AG04450 (cell line): ENCODE results near the gene LRMDA. TPM values are rescaled to one million over a fixed set of nuclear protein-coding genes. Genes with fewer than 3 reads are reported as not detected.

Source experiments
- CTCF ChIA-PET: fragments of 300-600, 350-600 bp; formaldehyde crosslinking; extraction: SDS; loops from one replicate; lab custom pipeline; 2022; ENCODE audit warnings: antibody characterized with exemption, inconsistent platforms; lab: Charles Lee
- POLR2A ChIA-PET: fragments of 350-600 bp; formaldehyde crosslinking; extraction: SDS; loops from one replicate; lab custom pipeline; 2021; ENCODE audit warnings: antibody characterized with exemption, inconsistent platforms; lab: Yijun Ruan, JAX
- DNase-seq: peaks from one replicate; pipeline ENCODE4 v3.0.0-alpha.2; 2011; ENCODE audit warnings: low read depth, low spot score
- H3K27ac ChIP-seq: one replicate; pipeline ENCODE4 v1.5.1; 2012; ENCODE audit warnings: low read depth, low read length, control low read depth
- H3K27me3 ChIP-seq: one replicate; pipeline ENCODE4 v1.6.0; 2012; ENCODE audit warnings: low read length; ENCODE audit not compliant: control insufficient read depth, insufficient read depth
- H3K4me3 ChIP-seq: 2 replicates; pipeline ENCODE4 v1.5.1; 2011; ENCODE audit warnings: mild to moderate bottlenecking, low read depth, low read length, control low read depth
- H3K9me3 ChIP-seq: 2 replicates; pipeline ENCODE4 v1.5.1; 2012; ENCODE audit warnings: low read length; ENCODE audit not compliant: control insufficient read depth, insufficient read depth
- CTCF ChIP-seq: IDR thresholded peaks from 2 replicates; pipeline ENCODE4 v1.5.1; 2011; ENCODE audit warnings: low read depth, low read length, control low read depth, inconsistent platforms
- polyA plus RNA-seq: library from polyadenylated mRNA; depleted of rRNA; stranded (reverse); fragments of >200 nt; gene quantifications from 2 replicates; pipeline ENCODE4 v1.2.3, GENCODE V29; 2011

Gene LRMDA
- polyA plus RNA-seq, 1 experiment = 0.12 TPM

- no peaks in the 10 kb centered on the region for H3K27me3 ChIP-seq
- CTCF ChIA-PET = interaction anchor here (0.6 kb wide), 1 partner anchor 1592 kb away, joined by 5 read pairs; no protein-coding TSS in a partner anchor
- H3K27ac ChIP-seq = no peak overlapping the region
- DNase-seq = no peak
- POLR2A ChIA-PET = no interaction called here
- peaks cover 2% of the 10 kb centered on the region; the same call in 1 of the 2 replicates for H3K9me3 ChIP-seq
- TF ChIP-seq CTCF = no peak
- H3K4me3 ChIP-seq = no peak overlapping the region
Observed at GRCh38 chr10:75525067-75525466, 93.6 kb downstream of the LRMDA start.

- DNase-seq = no peak
- Histone ChIP-seq H3K27ac (no peak overlapping the region), H3K9me3 (peaks cover 2% of the 10 kb centered on the region; the same call in 1 of the 2 replicates), H3K4me3 (no peak overlapping the region), H3K27me3 (peaks cover 2% of the 10 kb centered on the region)
- ChIA-PET CTCF (no interaction called here), POLR2A (no interaction called here)
- TF ChIP-seq CTCF = no peak
Observed at GRCh38 chr10:75525646-75526045, 94.2 kb downstream of the LRMDA start.

- no peak overlapping the region for H3K27ac ChIP-seq
- CTCF ChIA-PET = no interaction called here
- peaks cover 3% of the 10 kb centered on the region for H3K27me3 ChIP-seq
- DNase-seq = no peak
- no peaks in the 10 kb centered on the region for H3K9me3 ChIP-seq
- POLR2A ChIA-PET = no interaction called here
- no peak for TF ChIP-seq CTCF
- no peak overlapping the region for H3K4me3 ChIP-seq
Observed at GRCh38 chr10:75527542-75527941, 96.1 kb downstream of the LRMDA start.

- no peak for TF ChIP-seq CTCF
- peaks cover 3% of the 10 kb centered on the region for H3K27me3 ChIP-seq
- no peak for DNase-seq
- H3K4me3 ChIP-seq = no peak overlapping the region
- H3K9me3 ChIP-seq = no peaks in the 10 kb centered on the region
- ChIA-PET POLR2A (no interaction called here), CTCF (no interaction called here)
- H3K27ac ChIP-seq = no peak overlapping the region
Observed at GRCh38 chr10:75528392-75528791, 97.0 kb downstream of the LRMDA start.

- H3K27me3 ChIP-seq = peaks cover 3% of the 10 kb centered on the region
- no peaks in the 10 kb centered on the region for H3K9me3 ChIP-seq
- DNase-seq = no peak
- ChIA-PET POLR2A (no interaction called here), CTCF (no interaction called here)
- H3K27ac ChIP-seq = no peak overlapping the region
- TF ChIP-seq CTCF = no peak
- no peak overlapping the region for H3K4me3 ChIP-seq
Observed at GRCh38 chr10:75530299-75530698, 98.9 kb downstream of the LRMDA start.
